Measurements from ENCODE around the gene DCLK1.

DNA sequence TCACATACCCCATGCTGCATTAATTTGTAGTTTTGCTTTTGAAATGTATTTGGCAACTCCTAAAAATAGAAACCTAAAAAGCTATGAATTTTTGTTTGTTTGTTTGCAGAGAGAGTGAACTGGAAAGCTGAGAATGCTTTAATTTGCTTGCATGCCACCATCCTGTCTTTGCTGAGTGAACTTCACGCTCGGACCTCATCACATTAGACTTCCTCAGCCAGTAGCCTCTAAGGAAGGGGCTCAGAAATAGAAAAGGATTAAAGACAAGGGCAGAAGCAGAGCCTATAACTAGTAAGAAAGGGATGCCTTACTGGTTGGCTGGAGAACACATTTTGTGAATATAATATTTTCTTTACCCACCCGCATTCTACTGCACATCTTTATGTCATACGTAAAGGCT is 275.1 kb downstream of the DCLK1 start:
- no peak for TF ChIP-seq EZH2 (IDR thresholded peaks at IDR 0.05; ENCODE audit: low read depth)
- TF ChIP-seq, protein P1, sequence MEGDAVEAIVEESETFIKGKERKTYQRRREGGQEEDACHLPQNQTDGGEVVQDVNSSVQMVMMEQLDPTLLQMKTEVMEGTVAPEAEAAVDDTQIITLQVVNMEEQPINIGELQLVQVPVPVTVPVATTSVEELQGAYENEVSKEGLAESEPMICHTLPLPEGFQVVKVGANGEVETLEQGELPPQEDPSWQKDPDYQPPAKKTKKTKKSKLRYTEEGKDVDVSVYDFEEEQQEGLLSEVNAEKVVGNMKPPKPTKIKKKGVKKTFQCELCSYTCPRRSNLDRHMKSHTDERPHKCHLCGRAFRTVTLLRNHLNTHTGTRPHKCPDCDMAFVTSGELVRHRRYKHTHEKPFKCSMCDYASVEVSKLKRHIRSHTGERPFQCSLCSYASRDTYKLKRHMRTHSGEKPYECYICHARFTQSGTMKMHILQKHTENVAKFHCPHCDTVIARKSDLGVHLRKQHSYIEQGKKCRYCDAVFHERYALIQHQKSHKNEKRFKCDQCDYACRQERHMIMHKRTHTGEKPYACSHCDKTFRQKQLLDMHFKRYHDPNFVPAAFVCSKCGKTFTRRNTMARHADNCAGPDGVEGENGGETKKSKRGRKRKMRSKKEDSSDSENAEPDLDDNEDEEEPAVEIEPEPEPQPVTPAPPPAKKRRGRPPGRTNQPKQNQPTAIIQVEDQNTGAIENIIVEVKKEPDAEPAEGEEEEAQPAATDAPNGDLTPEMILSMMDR (conservative IDR thresholded peaks at IDR 0.05): no peak
